Measurements from ENCODE around the gene ZFR2. TPM values are rescaled to one million over a fixed set of nuclear protein-coding genes. Genes with fewer than 3 reads are reported as not detected.
"Not testable (repeated sequence)": the region's sequence is repeated elsewhere in the genome, so short reads cannot be mapped to it uniquely, and the experiment has no call there.

ZFR2 gene
- total RNA-seq, 1 donor from 2014 or later, result not detected

DNA sequence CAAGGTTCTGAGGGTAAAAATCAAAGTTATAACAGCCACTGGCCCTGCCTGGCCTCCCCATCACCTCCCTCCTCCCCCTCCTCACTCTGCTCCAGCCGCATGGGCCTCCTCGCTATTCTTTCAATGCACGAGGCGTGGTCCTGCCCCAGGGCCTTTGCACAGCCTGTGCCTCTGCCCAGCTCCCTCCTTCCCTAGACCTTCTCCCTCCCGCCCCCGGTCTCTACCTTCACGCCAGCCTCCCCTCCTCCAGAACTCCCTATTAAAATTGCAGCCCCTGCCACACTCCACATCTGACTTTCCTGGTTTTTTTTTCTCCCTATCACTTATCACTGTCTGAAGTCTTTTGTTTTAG is 100.1 kb downstream of the ZFR2 start:
- Mint-ChIP-seq H3K36me3 (ENCODE audit: unreplicated experiment) (peaks cover 10% of the 10 kb centered on the region), H3K27me3 (ENCODE audit: unreplicated experiment) (no peaks in the 10 kb centered on the region), H3K4me1 (ENCODE audit: unreplicated experiment) (no peaks in the 10 kb centered on the region), H3K9me3 (ENCODE audit: unreplicated experiment) (no peaks in the 10 kb centered on the region), H3K4me3 (ENCODE audit: unreplicated experiment) (no peak overlapping the region), H3K27ac (ENCODE audit: unreplicated experiment) (no peak overlapping the region)
- TF ChIP-seq, protein P1, sequence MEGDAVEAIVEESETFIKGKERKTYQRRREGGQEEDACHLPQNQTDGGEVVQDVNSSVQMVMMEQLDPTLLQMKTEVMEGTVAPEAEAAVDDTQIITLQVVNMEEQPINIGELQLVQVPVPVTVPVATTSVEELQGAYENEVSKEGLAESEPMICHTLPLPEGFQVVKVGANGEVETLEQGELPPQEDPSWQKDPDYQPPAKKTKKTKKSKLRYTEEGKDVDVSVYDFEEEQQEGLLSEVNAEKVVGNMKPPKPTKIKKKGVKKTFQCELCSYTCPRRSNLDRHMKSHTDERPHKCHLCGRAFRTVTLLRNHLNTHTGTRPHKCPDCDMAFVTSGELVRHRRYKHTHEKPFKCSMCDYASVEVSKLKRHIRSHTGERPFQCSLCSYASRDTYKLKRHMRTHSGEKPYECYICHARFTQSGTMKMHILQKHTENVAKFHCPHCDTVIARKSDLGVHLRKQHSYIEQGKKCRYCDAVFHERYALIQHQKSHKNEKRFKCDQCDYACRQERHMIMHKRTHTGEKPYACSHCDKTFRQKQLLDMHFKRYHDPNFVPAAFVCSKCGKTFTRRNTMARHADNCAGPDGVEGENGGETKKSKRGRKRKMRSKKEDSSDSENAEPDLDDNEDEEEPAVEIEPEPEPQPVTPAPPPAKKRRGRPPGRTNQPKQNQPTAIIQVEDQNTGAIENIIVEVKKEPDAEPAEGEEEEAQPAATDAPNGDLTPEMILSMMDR (IDR thresholded peaks at IDR 0.05), result no peak
- no peak for DNase-seq (ENCODE audit: extremely low spot score, unreplicated experiment)

DNA sequence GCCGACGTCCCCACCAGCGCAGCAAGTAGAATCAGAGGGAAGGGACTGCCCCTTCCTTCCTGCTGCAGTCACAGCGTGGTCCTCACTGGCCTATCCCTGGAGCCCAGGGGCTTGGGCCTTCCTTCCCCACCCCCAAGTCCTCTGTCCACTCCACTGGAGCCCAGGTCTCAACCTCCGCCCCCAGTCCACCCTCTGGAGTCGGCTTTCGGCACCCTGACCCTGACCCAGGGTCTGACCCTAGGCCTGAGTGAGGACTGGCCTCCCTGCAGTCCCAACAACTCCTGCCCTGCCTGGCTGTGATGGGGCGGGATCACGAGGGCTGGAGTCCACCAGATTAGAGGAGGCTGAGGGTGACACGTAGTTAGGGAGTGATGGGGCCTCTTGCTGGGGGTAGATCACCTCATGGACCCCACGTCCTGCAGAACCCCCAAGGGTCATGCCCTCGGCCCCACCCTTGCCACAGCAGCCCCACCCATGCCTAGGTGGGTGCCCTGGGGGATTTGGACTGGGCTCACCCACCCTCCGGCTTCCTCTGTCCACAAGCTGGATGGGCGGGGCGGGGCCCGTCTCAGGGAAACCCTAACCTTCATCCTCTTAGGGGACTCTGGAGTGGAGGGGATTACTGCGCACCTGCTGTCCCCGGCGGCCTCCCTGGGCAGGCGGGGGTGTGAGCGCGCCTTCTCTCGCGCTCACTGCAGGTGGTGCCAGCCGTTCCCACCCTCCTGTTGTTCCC is 100.7 kb downstream of the ZFR2 start:
- DNase-seq (ENCODE audit: extremely low spot score, unreplicated experiment), result no peak
- Mint-ChIP-seq H3K4me1 (ENCODE audit: unreplicated experiment) (peaks cover 2% of the 10 kb centered on the region), H3K27ac (ENCODE audit: unreplicated experiment) (no peak overlapping the region), H3K4me3 (ENCODE audit: unreplicated experiment) (no peak overlapping the region), H3K9me3 (ENCODE audit: unreplicated experiment) (no peaks in the 10 kb centered on the region), H3K36me3 (ENCODE audit: unreplicated experiment) (peaks cover 10% of the 10 kb centered on the region), H3K27me3 (ENCODE audit: unreplicated experiment) (no peaks in the 10 kb centered on the region)
- TF ChIP-seq, protein P1 (IDR thresholded peaks at IDR 0.05), result no peak

DNA sequence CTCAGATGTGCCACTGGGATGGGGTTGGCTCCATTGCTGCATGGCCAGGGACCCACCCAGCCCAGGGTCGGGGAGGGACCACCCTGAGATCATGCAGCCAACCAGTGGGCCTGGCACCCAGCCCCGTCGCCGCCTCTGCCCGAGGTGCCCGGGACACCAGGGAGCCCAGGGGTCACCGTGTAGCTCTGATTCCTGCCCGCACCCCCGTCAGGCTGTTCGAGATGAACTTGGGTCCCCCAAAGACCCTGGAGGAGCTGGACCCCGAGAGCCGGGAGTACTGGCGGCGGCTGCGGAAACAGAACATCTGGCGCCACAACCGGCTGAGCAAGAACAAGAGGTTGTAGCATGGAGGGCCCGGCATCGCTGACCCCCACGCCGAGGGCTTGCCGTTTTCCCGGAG is 101.8 kb downstream of the ZFR2 start:
- TF ChIP-seq, protein P1 (IDR thresholded peaks at IDR 0.05), result no peak
- Mint-ChIP-seq H3K27ac (ENCODE audit: unreplicated experiment) (no peak overlapping the region), H3K27me3 (ENCODE audit: unreplicated experiment) (no peaks in the 10 kb centered on the region), H3K4me1 (ENCODE audit: unreplicated experiment) (peaks cover 9% of the 10 kb centered on the region), H3K4me3 (ENCODE audit: unreplicated experiment) (no peak overlapping the region), H3K9me3 (ENCODE audit: unreplicated experiment) (no peaks in the 10 kb centered on the region), H3K36me3 (ENCODE audit: unreplicated experiment) (peaks cover 10% of the 10 kb centered on the region)
- no peak for DNase-seq (ENCODE audit: extremely low spot score, unreplicated experiment)

DNA sequence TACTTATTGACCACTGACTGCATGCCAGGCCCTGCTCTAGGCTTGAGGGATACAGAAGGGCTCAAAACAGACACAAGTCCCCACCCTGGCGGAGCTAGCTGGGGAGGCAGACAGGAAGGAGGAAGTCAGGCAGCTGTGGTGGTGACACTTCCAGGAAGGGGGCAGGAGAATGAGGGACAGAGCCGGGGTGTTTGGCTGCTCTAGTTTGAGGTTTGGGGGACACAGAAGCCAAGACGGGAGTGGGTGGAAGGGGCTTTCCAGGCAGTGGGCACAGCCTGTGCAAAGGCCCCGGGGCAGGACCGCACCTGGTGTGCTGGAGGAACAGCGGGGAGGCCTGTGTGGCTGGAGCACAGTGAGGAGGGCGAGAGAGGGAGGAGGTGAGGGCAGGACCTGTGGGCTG is 102.3 kb downstream of the ZFR2 start:
- peaks cover 10% of the 10 kb centered on the region for H3K36me3 Mint-ChIP-seq (ENCODE audit: unreplicated experiment)
- H3K27ac Mint-ChIP-seq (ENCODE audit: unreplicated experiment), result no peak overlapping the region
- no peaks in the 10 kb centered on the region for H3K27me3 Mint-ChIP-seq (ENCODE audit: unreplicated experiment)
- TF ChIP-seq, protein P1 (IDR thresholded peaks at IDR 0.05), result no peak
- no peak overlapping the region for H3K4me3 Mint-ChIP-seq (ENCODE audit: unreplicated experiment)
- DNase-seq (ENCODE audit: extremely low spot score, unreplicated experiment), result no peak
- peaks cover 14% of the 10 kb centered on the region for H3K4me1 Mint-ChIP-seq (ENCODE audit: unreplicated experiment)
- H3K9me3 Mint-ChIP-seq (ENCODE audit: unreplicated experiment), result no peaks in the 10 kb centered on the region

DNA sequence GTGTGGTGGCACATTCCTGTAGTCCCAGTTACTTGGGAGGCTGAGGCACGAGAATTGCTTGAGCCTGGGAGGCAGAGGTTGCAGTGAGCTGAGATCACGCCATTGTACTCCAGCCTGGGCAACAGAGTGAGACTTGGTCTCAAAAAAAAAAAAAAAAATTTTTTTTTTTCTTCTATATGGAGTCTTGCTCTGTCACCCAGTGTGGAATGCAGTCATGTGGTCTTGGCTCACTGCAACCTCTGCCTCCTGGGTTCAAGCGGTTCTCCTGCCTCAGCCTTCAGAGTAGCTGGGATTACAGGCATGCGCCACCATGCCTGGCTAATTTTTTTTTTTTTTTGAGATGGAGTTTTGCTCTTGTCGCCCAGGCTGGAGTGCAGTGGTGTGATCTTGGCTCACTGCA is 103.1 kb downstream of the ZFR2 start:
- peaks cover 17% of the 10 kb centered on the region for H3K4me1 Mint-ChIP-seq (ENCODE audit: unreplicated experiment)
- not testable (repeated sequence) for DNase-seq (ENCODE audit: extremely low spot score, unreplicated experiment); H3K4me3 Mint-ChIP-seq (ENCODE audit: unreplicated experiment); H3K27ac Mint-ChIP-seq (ENCODE audit: unreplicated experiment); H3K9me3 Mint-ChIP-seq (ENCODE audit: unreplicated experiment); H3K27me3 Mint-ChIP-seq (ENCODE audit: unreplicated experiment)
- H3K36me3 Mint-ChIP-seq (ENCODE audit: unreplicated experiment), result peaks cover 10% of the 10 kb centered on the region

Data from osteocyte (in vitro differentiated cells).